Measurements from ENCODE around the gene PHLPP1. TPM values are rescaled to one million over a fixed set of nuclear protein-coding genes. Genes with fewer than 3 reads are reported as not detected.

Gene PHLPP1
- total RNA-seq, 1 experiment from 2014 or later = 39.9 TPM

- H3K79me1 ChIP-seq (ENCODE audit: insufficient read depth, low read depth, low read length, poor library complexity, severe bottlenecking) = no peaks in the 10 kb centered on the region
- no peak overlapping the region for H3K56ac ChIP-seq (ENCODE audit: insufficient read length, low read depth, low read length)
- H3K79me2 ChIP-seq (ENCODE audit: insufficient read depth, low read length) = 0 out of 2 replicates have a peak, but pooled peaks cover 2% of the 10 kb centered on the region
- H3K27ac Mint-ChIP-seq = peak overlapping the region in 1 of 3 experiments; percentile 33; a peak in 1 of 7 replicates
- no peak for TF ChIP-seq CTCF (conservative IDR thresholded peaks at IDR 0.05)
- H4K8ac ChIP-seq (replicated peaks; ENCODE audit: insufficient read length, low read depth, low read length) = no peak overlapping the region
- H3K4me2 ChIP-seq (ENCODE audit: insufficient read depth, insufficient read length, low read length) = no peak overlapping the region
- H3K9me3 Mint-ChIP-seq = peaks cover 0 to 2% of the 10 kb centered on the region in 2 experiments; a peak in 1 of 5 replicates
- no peak overlapping the region for H3K14ac ChIP-seq (ENCODE audit: insufficient read depth, low read length)
- H4K91ac ChIP-seq (ENCODE audit: insufficient read length, low read depth, low read length) = no peak overlapping the region
- H3K9me3 ChIP-seq (ENCODE audit: control insufficient read depth, low read depth, low read length) = no peaks in the 10 kb centered on the region
- no peak for DNase-seq
- H3K4ac ChIP-seq (ENCODE audit: low read depth, low read length) = no peak overlapping the region
- H3K4me1 ChIP-seq (ENCODE audit: insufficient read depth, low read length) = no peaks in the 10 kb centered on the region
- H2BK12ac ChIP-seq (ENCODE audit: insufficient read length, low read depth, low read length) = no peak overlapping the region
- H3K18ac ChIP-seq (ENCODE audit: insufficient read length, low read depth, low read length) = no peak overlapping the region
- no peak overlapping the region for H3T11ph ChIP-seq (ENCODE audit: low read length)
- no peak overlapping the region for H3K23ac ChIP-seq (ENCODE audit: insufficient read length, low read depth, low read length)
- no peaks in the 10 kb centered on the region for H3K27me3 Mint-ChIP-seq (ENCODE audit: low read depth)
- H3K36me3 Mint-ChIP-seq (ENCODE audit: insufficient read depth in 1 of 3, low read depth in 3 of 3) = peaks cover 12 to 27% (median 17%) of the 10 kb centered on the region in 3 experiments; a peak in 6 of 7 replicates
- no peaks in the 10 kb centered on the region for H4K20me1 ChIP-seq (ENCODE audit: control insufficient read depth, insufficient read depth, insufficient read length)
- no peaks in the 10 kb centered on the region for H3K27me3 ChIP-seq (ENCODE audit: insufficient read depth, low read length)
- H3K27ac ChIP-seq (ENCODE audit: insufficient read length, low read depth, low read length) = no peak overlapping the region
- H4K5ac ChIP-seq (ENCODE audit: insufficient read length, low read depth, low read length) = no peak overlapping the region
- H3K4me3 Mint-ChIP-seq = no peak overlapping the region
- H2BK15ac ChIP-seq (ENCODE audit: low read depth, low read length) = no peak overlapping the region
- WGBS (ENCODE audit: extremely low coverage, insufficient read length, low lambda C conversion rate) = no CpG with 5 or more reads among the region's 5 CpGs
- H2BK20ac ChIP-seq (ENCODE audit: low read depth, low read length, poor library complexity, severe bottlenecking) = no peak overlapping the region
- H3K4me1 Mint-ChIP-seq = no peaks in the 10 kb centered on the region
- no peak overlapping the region for H2AFZ ChIP-seq (ENCODE audit: low read length)
- H2AK5ac ChIP-seq (ENCODE audit: insufficient read length, low read length) = no peak overlapping the region
- no peak overlapping the region for H3K9ac ChIP-seq (ENCODE audit: extremely low read depth, insufficient read length, low read length)
- H2BK5ac ChIP-seq (ENCODE audit: insufficient read length, low read length) = no peak overlapping the region
- no peaks in the 10 kb centered on the region for H3K23me2 ChIP-seq (ENCODE audit: insufficient read length, low read depth, low read length, poor library complexity, severe bottlenecking)
- no peak overlapping the region for H2BK120ac ChIP-seq (ENCODE audit: low read depth, low read length, poor library complexity, severe bottlenecking)
Measured at GRCh38 chr18:62925031-62925688, 209.8 kb downstream of the PHLPP1 start.

Measured in H9 (cell line).